GM18502 (cell line): ENCODE data around the gene LENEP.

Source experiments
- ATAC-seq: cut with Tn5 transposase; IDR thresholded peaks from one replicate; pipeline ENCODE4 v1.9.1; 2021; ENCODE audit warnings: mild to moderate bottlenecking; ENCODE audit not compliant: unreplicated experiment, poor library complexity

LENEP gene

GRCh38 chr1:155043301-155043702 is 49.9 kb downstream of the LENEP start:
- no peak for ATAC-seq

- no peak for ATAC-seq
Observed at GRCh38 chr1:155043793-155044192, 50.4 kb downstream of the LENEP start.
